AG09309 (cell line): Measurements from ENCODE around the gene TEDC1.

Experiments used
- DNase-seq: peaks from one replicate; pipeline ENCODE4 v3.0.0-alpha.2; 2010; ENCODE audit warnings: low read depth
- H3K4me3 ChIP-seq: 2 replicates; pipeline ENCODE4 v1.5.1; 2011; ENCODE audit warnings: mild to moderate bottlenecking, low read depth, low read length, moderate library complexity; ENCODE audit not compliant: control insufficient read depth
- TF ChIP-seq, protein P1 (sequence below): IDR thresholded peaks from 2 replicates; pipeline ENCODE4 v1.5.1; 2011; ENCODE audit warnings: mild to moderate bottlenecking, low read depth, low read length, inconsistent platforms; ENCODE audit not compliant: insufficient read depth, control insufficient read depth; ENCODE audit errors: missing control alignments

TEDC1 gene

GRCh38 chr14:105502446-105503295, 11.6 kb downstream of the TEDC1 start:
- TF ChIP-seq, protein P1, sequence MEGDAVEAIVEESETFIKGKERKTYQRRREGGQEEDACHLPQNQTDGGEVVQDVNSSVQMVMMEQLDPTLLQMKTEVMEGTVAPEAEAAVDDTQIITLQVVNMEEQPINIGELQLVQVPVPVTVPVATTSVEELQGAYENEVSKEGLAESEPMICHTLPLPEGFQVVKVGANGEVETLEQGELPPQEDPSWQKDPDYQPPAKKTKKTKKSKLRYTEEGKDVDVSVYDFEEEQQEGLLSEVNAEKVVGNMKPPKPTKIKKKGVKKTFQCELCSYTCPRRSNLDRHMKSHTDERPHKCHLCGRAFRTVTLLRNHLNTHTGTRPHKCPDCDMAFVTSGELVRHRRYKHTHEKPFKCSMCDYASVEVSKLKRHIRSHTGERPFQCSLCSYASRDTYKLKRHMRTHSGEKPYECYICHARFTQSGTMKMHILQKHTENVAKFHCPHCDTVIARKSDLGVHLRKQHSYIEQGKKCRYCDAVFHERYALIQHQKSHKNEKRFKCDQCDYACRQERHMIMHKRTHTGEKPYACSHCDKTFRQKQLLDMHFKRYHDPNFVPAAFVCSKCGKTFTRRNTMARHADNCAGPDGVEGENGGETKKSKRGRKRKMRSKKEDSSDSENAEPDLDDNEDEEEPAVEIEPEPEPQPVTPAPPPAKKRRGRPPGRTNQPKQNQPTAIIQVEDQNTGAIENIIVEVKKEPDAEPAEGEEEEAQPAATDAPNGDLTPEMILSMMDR: no peak
- no peak overlapping the region for H3K4me3 ChIP-seq
- no peak for DNase-seq

GRCh38 chr14:105503296-105503640, 12.2 kb downstream of the TEDC1 start:
- H3K4me3 ChIP-seq: no peak overlapping the region
- TF ChIP-seq, protein P1: no peak
- no peak for DNase-seq

DNA sequence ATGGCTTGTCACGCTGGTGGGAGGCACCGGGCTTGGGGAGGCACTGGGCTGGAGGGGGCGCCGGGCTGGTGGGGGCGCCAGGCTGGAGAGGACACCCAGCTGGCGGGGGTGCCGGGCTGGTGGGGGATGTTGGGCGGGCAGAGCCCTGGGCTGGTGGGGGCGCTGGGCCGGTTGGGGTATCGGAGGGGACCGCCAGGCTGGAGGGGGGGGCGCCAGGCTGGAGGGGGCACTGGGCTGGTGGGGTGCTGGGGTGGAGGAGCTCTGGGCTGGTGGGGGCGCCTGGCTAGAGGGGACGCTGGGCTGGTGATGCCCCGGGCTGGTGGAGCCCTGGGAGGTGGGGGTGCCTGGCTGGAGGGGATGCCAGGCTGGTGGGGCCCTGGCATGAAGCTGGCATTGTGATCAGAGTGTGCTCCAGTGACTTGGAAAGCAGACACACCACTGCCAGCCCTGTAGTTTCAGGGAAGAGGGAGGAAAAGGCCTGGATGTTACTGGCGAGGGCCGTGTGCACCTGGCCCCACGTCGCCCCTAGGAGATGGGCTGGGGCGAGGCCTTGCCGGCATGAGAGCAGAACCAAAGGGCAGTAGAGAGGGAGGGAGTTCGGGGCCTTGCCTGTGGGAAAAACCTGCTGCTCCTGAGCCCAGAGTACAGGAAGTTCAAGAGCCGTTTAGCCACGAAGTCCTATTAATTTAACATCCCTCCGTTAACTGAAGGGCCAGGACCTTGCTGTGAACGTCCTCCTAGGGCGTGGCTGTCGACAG, 13.1 kb downstream of the TEDC1 start:
- DNase-seq: no peak
- H3K4me3 ChIP-seq: no peak overlapping the region
- TF ChIP-seq, protein P1: no peak

DNA sequence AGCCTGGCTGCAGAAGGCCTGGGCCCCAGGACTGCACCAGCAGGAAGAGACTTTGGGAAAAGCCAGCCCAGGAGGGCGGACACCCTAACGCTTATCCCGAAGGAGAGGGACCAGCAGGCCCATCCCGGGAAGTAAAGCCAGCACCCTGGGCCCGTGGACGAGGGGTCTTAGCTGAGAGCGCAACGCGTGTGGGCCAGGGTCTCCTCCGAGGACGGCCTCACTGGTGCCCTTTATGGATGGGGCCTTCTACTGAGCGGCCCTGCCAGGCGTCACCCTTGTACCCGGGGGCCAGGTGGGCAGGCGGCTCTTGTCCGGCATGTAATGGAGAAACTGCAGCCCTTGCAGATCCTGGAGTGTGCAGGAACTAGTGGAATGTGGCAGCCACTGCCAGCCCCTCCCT, 14.1 kb downstream of the TEDC1 start:
- TF ChIP-seq, protein P1: no peak
- DNase-seq: no peak
- H3K4me3 ChIP-seq: no peak overlapping the region

DNA sequence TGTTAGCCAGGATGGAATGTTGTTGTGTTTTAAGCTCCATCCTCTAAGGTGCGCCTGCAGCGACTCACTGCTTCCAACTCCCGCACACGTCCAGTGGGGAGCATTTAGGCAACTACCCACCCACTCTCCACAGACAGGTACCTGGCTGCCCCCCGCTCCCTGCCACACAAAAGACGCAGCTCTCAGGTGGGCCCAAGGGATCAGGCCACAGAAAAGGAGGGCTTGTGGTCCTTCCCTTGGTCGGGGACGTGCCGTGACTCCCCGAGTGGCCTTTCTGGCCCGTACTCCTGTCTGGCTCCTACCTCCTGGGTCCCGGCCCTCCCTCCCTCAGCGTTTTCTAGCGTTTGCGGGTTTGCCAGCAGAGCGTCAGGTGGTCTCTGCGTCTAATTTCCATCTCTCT, 16.2 kb downstream of the TEDC1 start:
- no peak for DNase-seq
- H3K4me3 ChIP-seq: no peak overlapping the region
- TF ChIP-seq, protein P1: no peak

- TF ChIP-seq, protein P1: no peak
- DNase-seq: no peak
These were observed 17.0 kb downstream of the TEDC1 start for GRCh38 chr14:105508069-105508468.

More at GRCh38 chr14:105508069-105508468, 17.0 kb downstream of the TEDC1 start:
- H3K4me3 ChIP-seq: no peak overlapping the region
